ENCODE data around the gene PKP2.
"Not testable (repeated sequence)": the region's sequence is repeated elsewhere in the genome, so short reads cannot be mapped to it uniquely, and the experiment has no call there.

The PKP2 gene

DNA sequence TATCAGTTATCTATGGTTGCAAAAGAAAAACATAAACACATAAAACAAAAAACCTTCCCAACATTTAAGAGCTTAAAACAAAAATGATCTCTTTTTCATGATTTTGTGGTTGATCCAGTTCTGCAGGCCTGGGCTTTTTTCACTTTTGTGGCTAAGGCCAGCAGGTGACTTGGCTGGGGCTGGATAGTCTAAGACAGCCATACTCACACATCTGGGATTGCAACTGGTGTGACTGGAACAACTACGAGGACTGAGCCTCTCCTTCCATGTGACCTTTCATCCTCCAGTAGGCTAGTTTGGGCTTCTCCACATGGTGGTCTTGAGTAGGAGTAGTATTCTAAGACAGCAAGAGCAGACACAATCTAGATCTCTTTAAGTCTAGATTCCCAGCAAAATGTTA, 7.2 kb upstream of the PKP2 start:
- Mint-ChIP-seq H3K36me3 (ENCODE audit: low read depth) (no peaks in the 10 kb centered on the region), H3K4me3 (no peak overlapping the region), H3K9me3 (no peaks in the 10 kb centered on the region), H3K27me3 (peaks cover 14% of the 10 kb centered on the region), H3K4me1 (no peaks in the 10 kb centered on the region), H3K27ac (no peak overlapping the region)
- ATAC-seq (no peak), DNase-seq (no peak)

DNA sequence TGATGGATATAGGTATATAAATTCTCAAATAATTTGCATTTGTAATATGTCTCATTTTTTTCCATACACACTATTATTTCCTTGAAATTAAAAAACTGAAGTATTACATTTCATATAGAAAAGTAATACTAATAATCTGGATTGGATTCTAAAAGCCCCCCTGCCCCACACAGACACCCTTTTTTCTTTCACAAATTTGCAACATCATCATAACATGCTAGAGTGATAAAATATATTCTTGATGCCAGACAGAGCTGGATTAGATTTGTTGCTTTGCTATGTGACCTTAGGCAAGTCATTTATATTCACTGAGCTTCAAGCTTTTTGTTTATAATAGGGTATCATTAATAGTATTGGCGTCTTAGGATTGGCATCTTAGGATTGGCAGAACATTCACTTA, 6.7 kb upstream of the PKP2 start:
- peaks cover 17% of the 10 kb centered on the region for H3K27me3 Mint-ChIP-seq
- ATAC-seq = no peak
- no peak overlapping the region for H3K4me3 Mint-ChIP-seq
- no peak for DNase-seq
- no peaks in the 10 kb centered on the region for H3K4me1 Mint-ChIP-seq
- no peaks in the 10 kb centered on the region for H3K36me3 Mint-ChIP-seq (ENCODE audit: low read depth)
- H3K9me3 Mint-ChIP-seq = no peaks in the 10 kb centered on the region
- no peak overlapping the region for H3K27ac Mint-ChIP-seq

DNA sequence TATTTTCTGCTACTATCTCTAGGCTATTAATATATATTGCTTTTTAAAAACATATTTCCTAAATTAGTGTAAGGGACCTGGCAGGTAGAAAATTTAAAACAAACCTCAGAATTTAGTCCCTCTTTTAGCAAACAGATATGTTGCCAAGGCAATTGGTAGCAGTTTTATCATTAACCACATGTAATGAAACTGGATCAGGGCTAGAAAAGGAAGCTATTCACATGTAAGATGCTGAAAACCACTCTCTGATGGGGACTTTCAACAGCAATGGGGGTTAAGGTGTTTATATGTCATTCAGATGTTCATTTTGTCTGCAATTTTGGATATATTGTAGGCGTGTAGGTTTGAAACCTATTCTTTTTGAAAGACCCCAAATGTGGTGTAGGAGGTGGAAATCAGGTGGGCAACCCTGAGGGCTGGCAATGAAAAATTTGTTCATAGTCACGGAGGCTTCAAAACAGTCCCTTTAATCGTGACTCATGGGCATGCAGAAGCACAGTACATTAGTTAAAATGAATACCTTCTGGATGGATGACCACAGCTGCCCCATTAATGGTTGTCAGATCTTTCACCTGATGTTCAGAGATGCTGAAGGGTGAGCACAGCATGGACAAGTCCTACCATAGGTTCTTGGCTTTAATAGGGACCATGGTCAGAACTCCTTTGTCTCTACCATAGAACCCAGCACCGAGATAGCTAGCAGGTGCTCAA, 5.9 kb upstream of the PKP2 start:
- Mint-ChIP-seq H3K27ac (no peak overlapping the region), H3K36me3 (ENCODE audit: low read depth) (no peaks in the 10 kb centered on the region), H3K4me1 (no peaks in the 10 kb centered on the region), H3K27me3 (peaks cover 26% of the 10 kb centered on the region), H3K4me3 (no peak overlapping the region), H3K9me3 (no peaks in the 10 kb centered on the region)
- no peak for ATAC-seq
- no peak for DNase-seq

DNA sequence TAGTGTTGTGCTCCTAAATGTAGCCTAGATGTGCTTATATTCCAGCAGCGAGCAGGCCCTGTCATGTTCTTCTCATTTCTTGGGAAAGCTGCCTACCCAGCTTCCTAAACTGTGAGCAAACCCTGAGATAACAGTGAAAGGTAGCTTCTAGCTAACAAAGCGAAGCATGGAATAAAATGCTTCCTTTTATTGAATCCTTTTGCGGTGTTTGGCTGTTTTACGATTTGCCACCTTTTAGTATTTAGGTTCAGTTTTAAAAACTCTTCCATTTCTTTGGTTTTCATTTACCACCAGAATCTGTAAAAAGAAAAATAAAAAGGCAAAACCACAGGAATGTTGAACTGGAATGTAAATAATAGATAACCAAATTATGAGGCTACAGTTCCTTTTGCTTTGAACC, 5.0 kb upstream of the PKP2 start:
- Mint-ChIP-seq H3K27me3 (peaks cover 31% of the 10 kb centered on the region), H3K4me1 (peaks cover 2% of the 10 kb centered on the region), H3K27ac (no peak overlapping the region), H3K36me3 (ENCODE audit: low read depth) (no peaks in the 10 kb centered on the region), H3K9me3 (no peaks in the 10 kb centered on the region), H3K4me3 (no peak overlapping the region)
- DNase-seq = no peak
- no peak for ATAC-seq

DNA sequence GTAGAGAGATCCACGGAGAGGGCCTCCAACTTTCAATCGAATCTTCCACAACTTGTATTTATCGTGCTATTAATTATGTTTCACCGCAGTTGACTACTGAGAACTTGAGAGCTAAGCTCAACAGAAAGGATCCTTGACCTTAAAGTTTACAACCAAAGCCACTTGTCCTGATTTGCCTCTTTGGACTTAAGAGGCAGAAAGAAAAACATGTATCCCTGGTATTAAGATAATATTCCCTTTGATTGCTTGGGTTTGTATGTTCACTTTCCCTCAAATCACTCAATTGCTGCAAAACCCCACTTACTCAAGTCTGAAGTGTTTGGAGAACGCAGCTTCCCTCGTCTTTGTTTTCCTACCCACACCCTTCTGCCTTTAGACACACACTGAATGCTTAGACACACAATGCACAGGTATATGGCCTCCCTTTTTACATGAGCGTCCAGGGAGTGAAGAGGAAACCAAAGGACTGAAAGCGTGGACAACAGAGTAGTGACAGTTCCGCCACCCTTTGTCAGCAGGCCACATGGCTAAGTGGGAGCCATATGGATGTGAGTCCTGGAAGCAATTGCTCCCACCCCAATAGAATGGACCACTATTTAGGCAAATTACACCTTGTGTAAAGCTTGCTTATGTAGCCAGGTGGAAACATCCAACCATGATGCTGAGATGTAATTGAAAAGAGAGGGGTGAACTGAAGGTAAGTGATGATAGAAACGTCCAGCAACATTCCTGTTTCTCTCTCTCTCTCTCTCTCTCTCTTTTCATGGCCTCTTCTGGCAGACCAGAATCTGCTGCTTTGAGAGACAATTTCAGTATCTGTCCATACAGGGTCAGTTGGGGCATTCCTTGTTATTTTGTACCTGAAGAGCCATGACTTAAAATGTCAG, 1.4 kb upstream of the PKP2 start:
- Mint-ChIP-seq H3K4me1 (peaks cover 13% of the 10 kb centered on the region), H3K27ac (no peak overlapping the region), H3K4me3 (peak overlapping the region; percentile 64), H3K27me3 (peaks cover 53% of the 10 kb centered on the region), H3K9me3 (no peaks in the 10 kb centered on the region), H3K36me3 (ENCODE audit: low read depth) (no peaks in the 10 kb centered on the region)
- DNase-seq (no peak), ATAC-seq (no peak)

DNA sequence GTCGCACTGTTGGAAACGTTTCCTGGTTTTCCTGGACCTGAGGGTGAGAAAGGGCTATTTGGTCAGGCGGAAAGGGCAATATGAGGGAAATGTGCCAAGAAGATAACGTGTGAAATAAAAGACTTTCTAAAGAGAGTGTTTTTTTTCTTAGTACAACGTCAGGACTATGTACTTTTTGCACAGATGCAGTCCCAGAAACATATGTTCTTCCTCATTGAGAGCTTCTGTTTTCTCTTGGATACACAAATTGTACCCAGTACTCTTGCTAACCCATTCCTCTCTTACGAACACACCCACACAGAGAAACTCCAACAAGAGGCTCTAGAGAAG, 669 bp upstream of the PKP2 start:
- H3K36me3 Mint-ChIP-seq (ENCODE audit: low read depth) = no peaks in the 10 kb centered on the region
- H3K4me1 Mint-ChIP-seq = peaks cover 13% of the 10 kb centered on the region
- H3K4me3 Mint-ChIP-seq = peak overlapping the region; percentile 64
- DNase-seq (no peak), ATAC-seq (no peak)
- H3K27ac Mint-ChIP-seq = no peak overlapping the region
- peaks cover 55% of the 10 kb centered on the region for H3K27me3 Mint-ChIP-seq
- no peaks in the 10 kb centered on the region for H3K9me3 Mint-ChIP-seq

DNA sequence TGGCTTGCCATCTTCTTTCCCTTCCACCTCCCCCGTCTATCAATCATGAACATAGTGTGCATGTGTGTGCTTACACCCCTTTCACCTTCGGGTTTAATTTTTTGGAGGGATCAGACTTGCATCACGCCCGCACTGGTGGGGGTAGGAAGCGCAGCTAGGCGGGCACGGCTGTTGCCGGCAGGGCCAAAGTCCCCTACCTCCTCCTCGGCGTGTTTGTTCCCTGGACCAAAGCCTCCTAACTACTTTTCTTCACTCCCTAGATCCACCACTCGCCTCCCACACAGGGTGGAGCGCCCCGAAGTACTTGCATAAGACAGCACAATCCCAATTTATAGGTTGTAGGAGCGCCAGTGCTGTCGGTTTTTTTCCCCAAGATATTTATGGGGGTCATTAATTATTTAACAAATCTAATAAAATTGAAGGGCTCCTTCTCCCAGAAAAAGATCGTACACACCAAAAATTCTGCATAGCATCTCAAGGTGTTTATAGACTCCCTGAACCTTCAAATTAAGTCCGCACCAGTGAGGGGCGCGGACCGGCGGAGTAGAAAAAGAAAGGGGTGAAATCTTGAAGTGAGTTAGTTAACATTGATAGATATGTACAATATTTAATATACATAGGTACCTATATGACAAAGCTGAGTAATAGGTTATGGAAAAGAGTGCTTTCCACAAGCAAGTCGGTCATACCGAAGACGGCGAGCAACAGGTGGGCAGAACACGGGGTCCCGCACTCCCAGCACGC, 717 bp downstream of the PKP2 start:
- peak; percentile 17 for ATAC-seq
- H3K36me3 Mint-ChIP-seq (ENCODE audit: low read depth) = no peaks in the 10 kb centered on the region
- peak; percentile 2 for DNase-seq

DNA sequence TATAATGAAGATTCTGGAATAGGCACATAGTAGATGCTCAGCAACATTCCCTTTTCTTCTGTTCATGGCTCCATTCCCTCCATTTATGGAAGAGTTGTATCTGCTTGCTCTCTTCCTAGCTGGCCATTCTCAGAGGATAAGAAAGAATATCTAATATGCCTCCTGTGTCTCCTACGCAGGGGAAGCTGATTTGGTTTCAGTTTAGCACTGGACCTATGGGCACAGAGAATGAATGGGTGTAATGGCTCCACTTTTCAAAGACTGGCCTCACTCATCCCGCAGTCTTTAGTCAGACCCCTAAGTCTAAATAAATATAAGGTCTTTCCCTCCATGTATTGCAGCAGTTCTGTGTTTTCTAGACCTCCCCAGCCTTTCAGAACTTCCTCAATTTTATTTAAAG, 2.0 kb downstream of the PKP2 start:
- Mint-ChIP-seq H3K9me3 (no peaks in the 10 kb centered on the region), H3K27me3 (peaks cover 55% of the 10 kb centered on the region)

More for the DNA sequence above, 717 bp downstream of the PKP2 start:
- no peaks in the 10 kb centered on the region for H3K9me3 Mint-ChIP-seq
- H3K27ac Mint-ChIP-seq = no peak overlapping the region
- H3K4me3 Mint-ChIP-seq = peak overlapping the region; percentile 77
- peaks cover 59% of the 10 kb centered on the region for H3K27me3 Mint-ChIP-seq
- H3K4me1 Mint-ChIP-seq = peaks cover 13% of the 10 kb centered on the region

DNA sequence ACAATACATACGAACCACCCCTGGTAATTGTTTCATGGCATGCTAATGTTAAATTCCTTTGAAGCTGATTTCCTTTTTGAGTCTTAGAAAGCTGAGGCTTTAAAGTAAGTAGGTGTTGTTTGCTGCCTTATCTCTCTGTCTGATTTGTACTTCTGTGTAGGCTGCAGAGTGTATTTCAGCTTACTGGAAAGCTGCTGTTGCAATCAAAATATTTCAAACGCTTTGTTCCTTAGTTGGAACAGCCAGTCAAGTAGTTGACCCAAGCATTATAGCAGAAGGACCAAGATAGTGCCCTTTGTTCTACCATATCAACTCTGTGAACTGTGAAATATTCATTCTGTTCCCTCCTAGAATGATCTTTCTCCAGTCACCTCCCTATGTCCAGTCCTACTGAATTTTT, 3.1 kb downstream of the PKP2 start:
- H3K27me3 Mint-ChIP-seq = peaks cover 52% of the 10 kb centered on the region
- no peak overlapping the region for H3K27ac Mint-ChIP-seq
- ATAC-seq (no peak), DNase-seq (no peak)
- peaks cover 13% of the 10 kb centered on the region for H3K4me1 Mint-ChIP-seq
- H3K4me3 Mint-ChIP-seq = no peak overlapping the region
- no peaks in the 10 kb centered on the region for H3K9me3 Mint-ChIP-seq
- H3K36me3 Mint-ChIP-seq (ENCODE audit: low read depth) = no peaks in the 10 kb centered on the region

More for the DNA sequence above, 2.0 kb downstream of the PKP2 start:
- H3K36me3 Mint-ChIP-seq (ENCODE audit: low read depth) = no peaks in the 10 kb centered on the region
- no peak for DNase-seq
- H3K27ac Mint-ChIP-seq = no peak overlapping the region
- H3K4me3 Mint-ChIP-seq = no peak overlapping the region
- peaks cover 13% of the 10 kb centered on the region for H3K4me1 Mint-ChIP-seq
- ATAC-seq = no peak

DNA sequence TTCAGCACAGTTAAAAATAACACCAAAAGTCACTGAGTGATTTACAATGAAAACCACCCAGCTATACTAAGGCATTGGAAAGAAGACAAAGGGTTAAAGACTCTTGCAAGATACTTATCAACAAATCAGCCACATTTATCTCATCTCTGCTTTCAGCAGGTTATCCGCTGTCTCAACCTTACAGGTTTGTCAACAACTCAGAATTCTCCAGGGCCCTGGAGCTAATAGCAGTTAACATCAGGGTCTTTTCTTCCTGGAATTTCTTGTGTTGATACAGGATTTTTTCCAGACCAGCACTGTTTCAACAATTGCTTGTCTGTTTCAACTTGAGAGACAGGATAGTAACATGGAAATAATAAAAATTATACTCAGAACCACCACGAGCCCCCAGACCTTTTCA, 3.5 kb downstream of the PKP2 start:
- Mint-ChIP-seq H3K36me3 (ENCODE audit: low read depth) (no peaks in the 10 kb centered on the region), H3K4me1 (peaks cover 13% of the 10 kb centered on the region), H3K27ac (no peak overlapping the region), H3K4me3 (no peak overlapping the region), H3K27me3 (peaks cover 48% of the 10 kb centered on the region), H3K9me3 (no peaks in the 10 kb centered on the region)
- DNase-seq (no peak), ATAC-seq (no peak)

DNA sequence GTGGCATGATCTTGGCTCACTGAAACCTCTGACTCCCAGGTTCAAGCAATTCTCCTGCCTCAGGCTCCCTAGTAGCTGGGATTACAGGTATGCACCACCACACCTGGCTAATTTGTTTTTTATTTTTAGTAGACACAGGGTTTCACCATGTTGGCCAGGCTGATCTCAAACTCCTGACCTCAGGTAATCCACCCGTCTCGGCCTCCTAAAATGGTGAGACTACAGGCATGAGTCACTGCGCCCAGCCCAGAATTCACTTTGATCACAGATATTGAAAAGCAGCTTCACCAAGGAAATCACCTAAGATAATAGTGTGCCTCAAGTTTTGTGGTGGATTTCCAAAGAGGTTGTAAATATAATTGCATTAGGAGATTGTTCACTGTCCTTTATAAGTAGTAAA, 4.2 kb downstream of the PKP2 start:
- H3K27ac Mint-ChIP-seq; DNase-seq; H3K9me3 Mint-ChIP-seq; H3K4me3 Mint-ChIP-seq; ATAC-seq; H3K36me3 Mint-ChIP-seq (ENCODE audit: low read depth): not testable (repeated sequence)
- H3K4me1 Mint-ChIP-seq = peaks cover 13% of the 10 kb centered on the region
- H3K27me3 Mint-ChIP-seq = peaks cover 41% of the 10 kb centered on the region

DNA sequence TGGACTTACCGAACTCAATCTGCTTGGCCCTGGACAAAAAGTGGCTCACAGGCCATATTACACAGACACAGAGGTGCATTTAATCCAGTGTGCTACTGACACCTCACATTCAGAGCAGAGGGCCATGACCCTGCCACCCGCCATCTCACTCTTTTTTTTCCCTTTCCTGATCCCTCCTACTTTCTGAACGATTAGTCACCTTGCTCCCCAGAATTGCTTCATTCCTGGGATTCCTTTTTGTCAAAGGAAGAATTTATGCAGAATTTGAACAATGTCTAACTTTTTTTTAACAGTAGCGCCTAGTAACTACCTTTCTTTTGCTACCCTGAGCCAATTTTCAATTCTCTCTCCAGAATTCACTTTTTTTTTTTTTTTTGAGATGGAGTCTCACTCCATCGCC, 4.6 kb downstream of the PKP2 start:
- peaks cover 11% of the 10 kb centered on the region for H3K4me1 Mint-ChIP-seq
- H3K27me3 Mint-ChIP-seq = peaks cover 37% of the 10 kb centered on the region
- H3K9me3 Mint-ChIP-seq = no peaks in the 10 kb centered on the region
- ATAC-seq (no peak), DNase-seq (no peak)
- no peak overlapping the region for H3K27ac Mint-ChIP-seq
- H3K36me3 Mint-ChIP-seq (ENCODE audit: low read depth) = no peaks in the 10 kb centered on the region
- H3K4me3 Mint-ChIP-seq = no peak overlapping the region

DNA sequence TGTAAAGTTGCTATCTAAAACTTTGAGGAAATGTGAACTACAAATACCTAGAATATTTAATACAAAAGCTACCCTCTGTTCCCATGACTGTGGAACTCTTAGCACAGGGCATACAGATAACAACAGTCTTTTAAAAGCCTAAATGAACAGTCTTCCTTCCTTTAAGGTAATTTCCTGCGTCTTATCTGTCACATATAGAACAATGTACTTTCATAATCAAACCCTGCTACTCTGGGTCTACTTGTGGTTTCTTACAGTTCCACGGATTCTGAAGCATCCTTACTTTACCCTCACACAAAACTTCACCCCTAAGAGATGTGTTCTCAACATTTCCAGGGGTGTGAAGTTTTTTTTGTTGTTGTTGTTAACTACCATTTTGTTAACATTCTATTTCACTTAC, 5.1 kb downstream of the PKP2 start:
- H3K4me1 Mint-ChIP-seq = peaks cover 11% of the 10 kb centered on the region
- ATAC-seq (no peak), DNase-seq (no peak)
- H3K9me3 Mint-ChIP-seq = no peaks in the 10 kb centered on the region
- no peak overlapping the region for H3K4me3 Mint-ChIP-seq
- no peaks in the 10 kb centered on the region for H3K36me3 Mint-ChIP-seq (ENCODE audit: low read depth)
- no peak overlapping the region for H3K27ac Mint-ChIP-seq
- peaks cover 37% of the 10 kb centered on the region for H3K27me3 Mint-ChIP-seq

DNA sequence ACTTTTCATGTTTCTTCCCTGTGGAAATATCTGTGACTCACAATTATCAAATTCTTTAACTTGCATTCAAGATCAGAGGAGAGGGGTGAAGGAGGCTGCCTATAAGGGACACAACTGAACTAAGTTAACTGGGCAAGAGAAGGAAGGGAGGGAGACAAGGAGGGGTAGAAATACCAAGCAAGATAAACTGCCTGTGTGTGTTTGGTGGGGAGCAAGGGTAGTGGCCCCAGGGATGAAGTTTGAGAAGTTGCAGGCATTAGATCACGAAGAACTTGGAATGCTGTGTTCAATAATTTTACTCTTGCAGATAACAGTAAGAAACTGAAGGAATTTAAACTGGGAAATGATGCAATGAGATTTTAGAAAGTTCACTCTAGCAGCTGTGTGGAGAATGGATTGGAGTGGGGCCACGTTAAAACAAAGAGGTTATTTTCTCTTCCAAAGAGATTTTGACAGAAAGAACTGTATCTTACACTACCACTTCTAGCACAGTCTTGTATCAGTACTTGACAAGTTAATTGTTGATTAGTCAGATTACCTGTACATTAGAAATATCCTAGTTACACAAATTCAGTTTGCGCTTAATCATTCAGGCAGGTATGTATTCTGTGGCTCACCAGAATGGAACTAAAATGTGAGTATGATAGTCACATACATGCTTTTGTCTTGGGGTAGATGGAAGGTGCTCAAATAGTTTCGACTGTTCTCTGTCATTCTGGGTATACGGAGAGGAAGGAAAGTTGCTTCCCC, 7.4 kb downstream of the PKP2 start:
- Mint-ChIP-seq H3K27ac (no peak overlapping the region), H3K4me1 (no peaks in the 10 kb centered on the region), H3K4me3 (no peak overlapping the region), H3K36me3 (ENCODE audit: low read depth) (no peaks in the 10 kb centered on the region), H3K27me3 (peaks cover 20% of the 10 kb centered on the region), H3K9me3 (no peaks in the 10 kb centered on the region)
- DNase-seq (no peak), ATAC-seq (no peak)
